Neural crest cell (in vitro differentiated cells): ENCODE measurements around the gene AFTPH. TPM values are rescaled to one million over a fixed set of nuclear protein-coding genes. Genes with fewer than 3 reads are reported as not detected.

ENCODE experiments used
- DNase-seq: peaks from one replicate; pipeline ENCODE4 v3.0.0; 2021; ENCODE audit warnings: low read depth, mixed read lengths, low spot score
- H3K27ac Mint-ChIP-seq: one replicate; pipeline ENCODE4 v1.8.0; 2021; ENCODE audit warnings: mild to moderate bottlenecking, mixed read lengths; ENCODE audit not compliant: unreplicated experiment
- H3K27me3 Mint-ChIP-seq: 2 replicates; pipeline ENCODE4 v1.8.0; 2021; ENCODE audit warnings: low read depth, mild to moderate bottlenecking, mixed read lengths
- H3K36me3 Mint-ChIP-seq: 2 replicates; pipeline ENCODE4 v1.8.0; 2021; ENCODE audit warnings: low read depth, mild to moderate bottlenecking, mixed read lengths
- H3K4me1 Mint-ChIP-seq: 2 replicates; pipeline ENCODE4 v1.8.0; 2021; ENCODE audit warnings: mixed read lengths
- H3K4me3 Mint-ChIP-seq: one replicate; pipeline ENCODE4 v1.8.0; 2021; ENCODE audit warnings: mild to moderate bottlenecking, mixed read lengths
- H3K9me3 Mint-ChIP-seq: 2 replicates; pipeline ENCODE4 v1.8.0; 2021; ENCODE audit warnings: mixed read lengths
- CTCF ChIP-seq: fragments of 200-600 bp; sonication (generic); conservative IDR thresholded peaks from 2 replicates; pipeline ENCODE4 v1.5.0; 2021; ENCODE audit warnings: antibody characterized with exemption, mild to moderate bottlenecking
- total RNA-seq: library from RNA; stranded (reverse); gene quantifications from 2 replicates; pipeline ENCODE4 v1.2.1, GENCODE V29; 2021

Gene AFTPH
- total RNA-seq, 1 donor from 2014 or later, result 17.3 TPM

- Mint-ChIP-seq H3K27me3 (no peaks in the 10 kb centered on the region), H3K4me3 (no peak overlapping the region), H3K9me3 (no peaks in the 10 kb centered on the region), H3K27ac (peak overlapping the region; percentile 64), H3K4me1 (peaks cover 66% of the 10 kb centered on the region), H3K36me3 (peaks cover 7% of the 10 kb centered on the region)
- DNase-seq, result no peak
- TF ChIP-seq CTCF, result no peak
Measured at GRCh38 chr2:64627860-64628841, 104.0 kb downstream of the AFTPH start.

GRCh38 chr2:64629329-64629781 is 105.2 kb downstream of the AFTPH start:
- no peak overlapping the region for H3K4me3 Mint-ChIP-seq
- H3K36me3 Mint-ChIP-seq, result peaks cover 11% of the 10 kb centered on the region
- no peaks in the 10 kb centered on the region for H3K27me3 Mint-ChIP-seq
- H3K27ac Mint-ChIP-seq, result no peak overlapping the region
- no peaks in the 10 kb centered on the region for H3K9me3 Mint-ChIP-seq
- TF ChIP-seq CTCF, result no peak
- H3K4me1 Mint-ChIP-seq, result peaks cover 72% of the 10 kb centered on the region
- no peak for DNase-seq

GRCh38 chr2:64629875-64630274 is 105.7 kb downstream of the AFTPH start:
- H3K4me3 Mint-ChIP-seq, result no peak overlapping the region
- no peak for DNase-seq
- no peak overlapping the region for H3K27ac Mint-ChIP-seq
- H3K4me1 Mint-ChIP-seq, result peaks cover 77% of the 10 kb centered on the region
- H3K9me3 Mint-ChIP-seq, result no peaks in the 10 kb centered on the region
- no peak for TF ChIP-seq CTCF
- peaks cover 14% of the 10 kb centered on the region for H3K36me3 Mint-ChIP-seq
- no peaks in the 10 kb centered on the region for H3K27me3 Mint-ChIP-seq

GRCh38 chr2:64630752-64631151 is 106.6 kb downstream of the AFTPH start:
- Mint-ChIP-seq H3K4me3 (no peak overlapping the region), H3K4me1 (peaks cover 75% of the 10 kb centered on the region), H3K27ac (no peak overlapping the region), H3K36me3 (peaks cover 17% of the 10 kb centered on the region), H3K27me3 (no peaks in the 10 kb centered on the region), H3K9me3 (no peaks in the 10 kb centered on the region)
- no peak for TF ChIP-seq CTCF
- no peak for DNase-seq

- DNase-seq, result no peak
- Mint-ChIP-seq H3K9me3 (no peaks in the 10 kb centered on the region), H3K4me1 (peaks cover 72% of the 10 kb centered on the region), H3K4me3 (no peak overlapping the region), H3K36me3 (peaks cover 22% of the 10 kb centered on the region), H3K27me3 (no peaks in the 10 kb centered on the region), H3K27ac (peak overlapping the region; percentile 24)
- TF ChIP-seq CTCF, result no peak
Measured at GRCh38 chr2:64631771-64632170, 107.6 kb downstream of the AFTPH start.
